Mesendoderm (in vitro differentiated cells): ENCODE data around the gene NINJ1.
A peak's percentile ranks its signal among the peaks of the same experiment; 100 is the strongest.

Source experiments
- DNase-seq: peaks from one replicate; pipeline ENCODE4 v3.0.0; 2013
- H2AK5ac ChIP-seq: 2 replicates; pipeline ENCODE4 v1.6.1; 2013; ENCODE audit warnings: low read length, inconsistent platforms
- H2BK120ac ChIP-seq: 2 replicates; pipeline ENCODE4 v1.6.1; 2013; ENCODE audit warnings: low read depth, mild to moderate bottlenecking, low read length, moderate library complexity, mixed read lengths
- H2BK15ac ChIP-seq: replicated peaks from 2 replicates; pipeline ENCODE4 v1.6.1; 2013; ENCODE audit warnings: low read depth, mild to moderate bottlenecking, moderate library complexity
- H2BK5ac ChIP-seq: 2 replicates; pipeline ENCODE4 v1.6.1; 2013; ENCODE audit warnings: low read length, inconsistent platforms
- H3K18ac ChIP-seq: 2 replicates; pipeline ENCODE4 v1.6.1; 2013; ENCODE audit warnings: mild to moderate bottlenecking, low read length, mixed read lengths
- H3K23ac ChIP-seq: one replicate; pipeline ENCODE4 v1.6.1; 2013; ENCODE audit warnings: low read length
- H3K27ac ChIP-seq: 2 replicates; pipeline ENCODE4 v1.5.1; 2013; ENCODE audit warnings: low read depth, mild to moderate bottlenecking, inconsistent platforms, low read length, moderate library complexity
- H3K27me3 ChIP-seq: 2 replicates; pipeline ENCODE4 v1.6.1; 2013; ENCODE audit warnings: low read length, control low read depth, mild to moderate bottlenecking, inconsistent platforms; ENCODE audit not compliant: insufficient read depth, poor library complexity
- H3K36me3 ChIP-seq: 2 replicates; pipeline ENCODE4 v1.6.1; 2013; ENCODE audit warnings: low read length, inconsistent platforms; ENCODE audit not compliant: control insufficient read depth, insufficient read depth
- H3K4ac ChIP-seq: one replicate; pipeline ENCODE4 v1.6.1; 2013; ENCODE audit warnings: low read depth, mild to moderate bottlenecking, low read length, moderate library complexity
- H3K4me1 ChIP-seq: 2 replicates; pipeline ENCODE4 v1.6.1; 2013; ENCODE audit warnings: low read depth, low read length, inconsistent platforms; ENCODE audit not compliant: control insufficient read depth
- H3K4me2 ChIP-seq: 2 replicates; pipeline ENCODE4 v1.6.1; 2013; ENCODE audit warnings: low read length
- H3K4me3 ChIP-seq: 2 replicates; pipeline ENCODE4 v1.5.1; 2013; ENCODE audit warnings: mild to moderate bottlenecking, low read length
- H3K56ac ChIP-seq: one replicate; pipeline ENCODE4 v1.6.1; 2013; ENCODE audit warnings: low read length
- H3K79me1 ChIP-seq: 2 replicates; pipeline ENCODE4 v1.6.1; 2013; ENCODE audit warnings: low read length, inconsistent platforms
- H3K79me2 ChIP-seq: 2 replicates; pipeline ENCODE4 v1.6.1; 2013; ENCODE audit warnings: mild to moderate bottlenecking, low read length; ENCODE audit not compliant: control insufficient read depth, insufficient read depth
- H3K9ac ChIP-seq: 2 replicates; pipeline ENCODE4 v1.6.1; 2013; ENCODE audit warnings: low read length, inconsistent platforms
- H4K5ac ChIP-seq: one replicate; pipeline ENCODE4 v1.6.1; 2013; ENCODE audit warnings: low read length
- H4K8ac ChIP-seq: one replicate; pipeline ENCODE4 v1.6.1; 2013; ENCODE audit warnings: low read depth, mild to moderate bottlenecking, control low read depth, low read length, moderate library complexity
- WGBS: extraction: QIAGEN DNeasy Blood & Tissue Kit; methylation state at CpG from one replicate; pipeline ENCODE4 v1.1.7; 2013; ENCODE audit warnings: low lambda C conversion rate, missing lambda C conversion rate; ENCODE audit not compliant: insufficient coverage; ENCODE audit errors: extremely low coverage; 5-methylcytosine and 5-hydroxymethylcytosine counted together

The NINJ1 gene

GRCh38 chr9:93129286-93129685 lies 4.8 kb downstream of the NINJ1 start:
- Histone ChIP-seq H2AK5ac (no peak overlapping the region), H2BK5ac (no peak overlapping the region), H3K4ac (no peak overlapping the region), H3K23ac (no peak overlapping the region), H3K36me3 (no peaks in the 10 kb centered on the region), H3K27ac (no peak overlapping the region), H3K4me3 (no peak overlapping the region), H3K79me2 (no peaks in the 10 kb centered on the region), H3K4me2 (no peak overlapping the region), H3K27me3 (no peaks in the 10 kb centered on the region), H2BK15ac (no peak overlapping the region), H3K4me1 (no peaks in the 10 kb centered on the region), H3K9ac (no peak overlapping the region), H3K56ac (no peak overlapping the region), H2BK120ac (no peak overlapping the region), H3K79me1 (no peaks in the 10 kb centered on the region), H4K8ac (no peak overlapping the region), H4K5ac (no peak overlapping the region), H3K18ac (no peak overlapping the region)
- DNase-seq, result no peak
- WGBS, result no CpG with 5 or more reads among the region's 8 CpGs

DNA sequence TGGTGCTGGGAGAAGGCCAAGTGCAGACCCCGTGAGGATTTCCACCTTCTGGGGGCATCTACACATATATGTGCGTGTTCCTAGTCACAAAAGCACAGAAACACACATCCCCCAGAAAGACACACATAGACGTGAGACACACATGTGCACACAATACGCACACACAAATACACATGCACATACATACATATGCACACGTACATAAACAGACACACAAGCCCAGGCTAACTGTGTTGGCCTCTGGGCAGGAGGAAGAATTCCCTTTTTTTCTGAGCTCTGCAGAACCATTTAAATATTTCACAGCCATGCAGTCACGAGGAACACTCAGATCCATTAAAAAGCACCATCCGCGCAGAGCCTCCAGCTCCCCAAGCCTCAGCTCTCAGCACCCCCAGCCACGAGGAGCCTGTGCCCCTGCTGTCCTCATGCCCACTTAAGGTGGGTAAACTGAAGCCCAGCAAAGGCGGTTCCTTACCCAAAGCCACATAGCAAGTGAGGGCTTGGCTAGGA lies 5.3 kb downstream of the NINJ1 start:
- no peak for DNase-seq
- no peak overlapping the region for H3K4me2 ChIP-seq
- no peaks in the 10 kb centered on the region for H3K79me2 ChIP-seq
- no peak overlapping the region for H3K56ac ChIP-seq
- no peaks in the 10 kb centered on the region for H3K79me1 ChIP-seq
- H3K18ac ChIP-seq, result no peak overlapping the region
- no peak overlapping the region for H4K8ac ChIP-seq
- no peaks in the 10 kb centered on the region for H3K4me1 ChIP-seq
- no CpG with 5 or more reads among the region's 10 CpGs for WGBS
- H3K36me3 ChIP-seq, result no peaks in the 10 kb centered on the region
- no peak overlapping the region for H4K5ac ChIP-seq
- no peak overlapping the region for H2BK15ac ChIP-seq
- H3K4ac ChIP-seq, result no peak overlapping the region
- H3K9ac ChIP-seq, result no peak overlapping the region
- no peak overlapping the region for H2BK5ac ChIP-seq
- H2AK5ac ChIP-seq, result no peak overlapping the region
- H3K27ac ChIP-seq, result no peak overlapping the region
- no peak overlapping the region for H3K23ac ChIP-seq
- no peaks in the 10 kb centered on the region for H3K27me3 ChIP-seq
- H2BK120ac ChIP-seq, result no peak overlapping the region
- H3K4me3 ChIP-seq, result no peak overlapping the region

DNA sequence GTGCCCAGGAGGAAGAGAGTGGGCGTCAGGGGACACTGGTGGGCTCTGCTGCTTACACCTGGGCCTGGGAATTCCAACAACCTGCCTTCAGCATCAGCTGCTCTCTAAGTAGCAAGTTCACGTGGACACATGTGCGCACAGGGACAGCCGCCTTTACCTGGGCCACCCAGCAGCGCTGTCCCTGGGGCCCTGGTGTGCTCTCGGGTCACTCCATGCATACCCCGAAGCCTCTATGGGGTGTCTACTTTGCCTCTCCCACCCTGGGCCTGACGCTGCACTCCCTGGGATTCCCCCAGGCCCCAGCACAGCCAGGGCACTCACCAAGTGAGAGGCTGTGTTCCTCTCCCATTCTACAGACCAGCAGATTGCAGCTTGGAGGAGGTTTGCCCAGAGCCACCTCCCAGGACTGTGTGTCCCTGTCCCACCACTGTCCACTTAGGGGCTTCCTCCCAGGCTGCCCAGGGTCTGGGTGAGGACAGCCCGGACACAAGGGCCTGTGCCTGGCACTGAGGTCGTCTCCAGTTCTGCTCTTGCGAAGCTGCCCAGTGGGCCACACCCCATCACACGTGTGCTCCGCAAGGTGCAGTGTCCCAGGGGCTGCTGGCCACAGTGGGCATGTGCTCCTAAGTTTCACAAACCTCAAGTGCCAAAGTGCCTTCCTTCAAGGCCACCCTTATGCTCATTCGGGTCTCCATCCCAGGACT lies 5.9 kb downstream of the NINJ1 start:
- Histone ChIP-seq H3K4me2 (no peak overlapping the region), H2BK15ac (no peak overlapping the region), H4K5ac (no peak overlapping the region), H3K4me3 (no peak overlapping the region), H3K27ac (no peak overlapping the region), H3K4me1 (no peaks in the 10 kb centered on the region), H3K79me2 (no peaks in the 10 kb centered on the region), H2AK5ac (no peak overlapping the region), H3K27me3 (no peaks in the 10 kb centered on the region), H3K9ac (no peak overlapping the region), H3K4ac (no peak overlapping the region), H3K36me3 (no peaks in the 10 kb centered on the region), H3K79me1 (no peaks in the 10 kb centered on the region), H2BK5ac (no peak overlapping the region), H3K23ac (no peak overlapping the region), H3K18ac (no peak overlapping the region), H3K56ac (no peak overlapping the region), H4K8ac (no peak overlapping the region), H2BK120ac (no peak overlapping the region)
- no CpG with 5 or more reads among the region's 14 CpGs for WGBS
- DNase-seq, result no peak

GRCh38 chr9:93127395-93127911 lies 6.6 kb downstream of the NINJ1 start:
- no peaks in the 10 kb centered on the region for H3K36me3 ChIP-seq
- H3K56ac ChIP-seq, result no peak overlapping the region
- no peak overlapping the region for H4K5ac ChIP-seq
- no peak overlapping the region for H2BK5ac ChIP-seq
- no peak overlapping the region for H4K8ac ChIP-seq
- H3K4ac ChIP-seq, result no peak overlapping the region
- H2BK15ac ChIP-seq, result no peak overlapping the region
- H2AK5ac ChIP-seq, result no peak overlapping the region
- H3K9ac ChIP-seq, result no peak overlapping the region
- no peak for DNase-seq
- H3K27me3 ChIP-seq, result no peaks in the 10 kb centered on the region
- no peaks in the 10 kb centered on the region for H3K4me1 ChIP-seq
- no peaks in the 10 kb centered on the region for H3K79me2 ChIP-seq
- H3K23ac ChIP-seq, result no peak overlapping the region
- H3K18ac ChIP-seq, result no peak overlapping the region
- WGBS, result no CpG with 5 or more reads among the region's 8 CpGs
- no peak overlapping the region for H3K4me2 ChIP-seq
- no peaks in the 10 kb centered on the region for H3K79me1 ChIP-seq
- no peak overlapping the region for H3K27ac ChIP-seq
- H2BK120ac ChIP-seq, result no peak overlapping the region
- H3K4me3 ChIP-seq, result no peak overlapping the region

- Histone ChIP-seq H3K56ac (peak overlapping the region; percentile 74), H4K8ac (no peak overlapping the region), H3K79me2 (no peaks in the 10 kb centered on the region), H3K23ac (no peak overlapping the region), H3K4me1 (no peaks in the 10 kb centered on the region), H3K79me1 (no peaks in the 10 kb centered on the region), H3K4me3 (no peak overlapping the region), H3K36me3 (no peaks in the 10 kb centered on the region), H2BK120ac (no peak overlapping the region), H3K27me3 (no peaks in the 10 kb centered on the region), H3K9ac (peak overlapping the region; percentile 21), H2BK15ac (no peak overlapping the region), H3K4ac (no peak overlapping the region), H3K18ac (no peak overlapping the region), H3K4me2 (no peak overlapping the region), H2BK5ac (no peak overlapping the region), H2AK5ac (no peak overlapping the region), H4K5ac (no peak overlapping the region), H3K27ac (no peak overlapping the region)
- WGBS, result no CpG with 5 or more reads among the region's 18 CpGs
- DNase-seq, result peak; percentile 61
Measured at GRCh38 chr9:93126825-93127368, 7.2 kb downstream of the NINJ1 start.
